Measurements from ENCODE around the gene GIMAP6.
A peak's percentile ranks its signal among the peaks of the same experiment; 100 is the strongest.

Gene GIMAP6

GRCh38 chr7:150580638-150581394 lies 51.4 kb downstream of the GIMAP6 start:
- no peak for DNase-seq

DNA sequence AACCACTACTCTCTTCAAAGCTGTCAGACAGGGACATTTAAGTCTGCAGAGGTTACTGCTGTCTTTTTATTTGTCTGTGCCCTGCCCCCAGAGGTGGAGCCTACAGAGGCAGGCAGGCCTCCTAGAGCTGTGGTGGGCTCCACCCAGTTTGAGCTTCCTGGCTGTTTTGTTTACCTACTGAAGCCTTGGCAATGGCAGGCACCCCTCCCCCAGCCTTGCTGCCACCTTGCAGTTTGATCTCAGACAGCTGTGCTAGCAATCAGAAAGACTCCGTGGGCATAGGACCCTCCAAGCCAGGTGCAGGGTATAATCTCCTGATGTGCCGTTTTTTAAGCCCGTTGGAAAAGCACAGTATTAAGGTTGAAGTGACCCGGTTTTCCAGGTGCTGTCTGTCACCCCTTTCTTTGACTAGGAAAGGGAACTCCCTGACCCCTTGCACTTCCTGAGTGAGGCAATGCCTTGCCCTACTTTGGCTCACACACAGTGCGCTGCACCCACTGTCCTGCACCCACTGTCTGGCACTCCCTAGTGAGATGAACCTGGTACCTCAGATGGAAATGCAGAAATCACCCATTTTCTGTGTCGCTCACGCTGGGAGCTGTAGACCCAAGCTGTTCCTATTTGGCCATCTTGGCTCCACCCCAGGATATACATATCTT lies 52.1 kb downstream of the GIMAP6 start:
- DNase-seq: peak; percentile 24 to 39
